GM23338 (cell line): ENCODE results near the gene MAZ. TPM values are rescaled to one million over a fixed set of nuclear protein-coding genes. Genes with fewer than 3 reads are reported as not detected.

Experiments used
- ATAC-seq: fragments of 200-7000 bp; cut with Tn5 transposase; 3 replicates; pipeline ENCODE4 v1.9.1; 2020
- DNase-seq: peaks from one replicate; pipeline ENCODE4 v3.0.0-alpha.2; 2015; ENCODE audit warnings: low spot score
- H2AFZ ChIP-seq: fragments of 200-600 bp; sonication (generic); 2 replicates; pipeline ENCODE4 v1.8.0; 2016; ENCODE audit warnings: antibody characterized with exemption, mild to moderate bottlenecking, moderate library complexity
- H3F3A ChIP-seq: fragments of 200-600 bp; sonication (generic); replicated peaks from 2 replicates; pipeline ENCODE4 v1.8.0; 2017; ENCODE audit warnings: antibody characterized with exemption, mixed run types, low read depth
- H3K27ac ChIP-seq: fragments of 200-600 bp; sonication (generic); 2 replicates; pipeline ENCODE4 v1.6.1; 2016; ENCODE audit warnings: low read depth
- H3K27me3 ChIP-seq: fragments of 200-600 bp; sonication (generic); 2 replicates; pipeline ENCODE4 v1.8.0; 2016; ENCODE audit warnings: mild to moderate bottlenecking, mixed run types, moderate library complexity; ENCODE audit not compliant: insufficient read depth
- H3K36me3 ChIP-seq: fragments of 200-600 bp; sonication (generic); 2 replicates; pipeline ENCODE4 v1.8.0; 2016; ENCODE audit warnings: mild to moderate bottlenecking; ENCODE audit not compliant: insufficient read depth
- H3K4me1 ChIP-seq: fragments of 200-600 bp; sonication (generic); 2 replicates; pipeline ENCODE4 v1.8.0; 2016; ENCODE audit warnings: mild to moderate bottlenecking, moderate library complexity; ENCODE audit not compliant: insufficient read depth
- H3K4me2 ChIP-seq: fragments of 200-600 bp; sonication (generic); 2 replicates; pipeline ENCODE4 v1.7.1; 2017; ENCODE audit warnings: mixed run types
- H3K4me3 ChIP-seq: fragments of 200-600 bp; sonication (generic); 2 replicates; pipeline ENCODE4 v1.6.1; 2016; ENCODE audit warnings: mixed run types
- H3K79me2 ChIP-seq: fragments of 200-600 bp; sonication (generic); replicated peaks from 2 replicates; pipeline ENCODE4 v1.8.0; 2017; ENCODE audit warnings: mild to moderate bottlenecking; ENCODE audit not compliant: insufficient read depth
- H3K9me2 ChIP-seq: fragments of 200-600 bp; sonication (generic); 2 replicates; pipeline ENCODE4 v1.8.0; 2017; ENCODE audit not compliant: insufficient read depth
- H4K20me1 ChIP-seq: fragments of 200-600 bp; sonication (generic); replicated peaks from 2 replicates; pipeline ENCODE4 v1.8.0; 2017; ENCODE audit warnings: mild to moderate bottlenecking; ENCODE audit not compliant: insufficient read depth
- H3K27ac Mint-ChIP-seq: 2 replicates; pipeline ENCODE4 v1.8.0; 2020; ENCODE audit warnings: inconsistent platforms, mild to moderate bottlenecking, moderate library complexity, mixed read lengths
- H3K27me3 Mint-ChIP-seq: 3 replicates; pipeline ENCODE4 v1.8.0; 2022; ENCODE audit warnings: low read depth, mild to moderate bottlenecking, moderate library complexity, mixed read lengths, inconsistent platforms; ENCODE audit not compliant: insufficient read depth, poor library complexity
- H3K36me3 Mint-ChIP-seq: 3 replicates; pipeline ENCODE4 v1.8.0; 2021; ENCODE audit warnings: low read depth, mild to moderate bottlenecking, inconsistent platforms, moderate library complexity, mixed read lengths
- H3K4me1 Mint-ChIP-seq: 3 replicates; pipeline ENCODE4 v1.8.0; 2020; ENCODE audit warnings: mild to moderate bottlenecking, inconsistent platforms, mixed read lengths
- H3K4me3 Mint-ChIP-seq: 3 replicates; pipeline ENCODE4 v1.8.0; 2021; ENCODE audit warnings: moderate library complexity, mild to moderate bottlenecking, inconsistent platforms, mixed read lengths
- H3K9me3 Mint-ChIP-seq: 3 replicates; pipeline ENCODE4 v1.8.0; 2020; ENCODE audit warnings: moderate library complexity, mild to moderate bottlenecking, inconsistent platforms, mixed read lengths
- CREB1 ChIP-seq: fragments of 250-450 bp; sonication (Bioruptor Pico); IDR thresholded peaks from 2 replicates; pipeline ENCODE4 v1.5.0; 2020; ENCODE audit warnings: low read depth, mild to moderate bottlenecking, moderate library complexity
- EZH2 ChIP-seq: fragments of 200-600 bp; sonication (generic); IDR thresholded peaks from one replicate; pipeline ENCODE4 v1.8.0; 2017; ENCODE audit warnings: antibody characterized with exemption, mild to moderate bottlenecking, low read depth; ENCODE audit not compliant: unreplicated experiment
- NANOG ChIP-seq: IDR thresholded peaks from 2 replicates; pipeline ENCODE4 v1.6.1; 2016; ENCODE audit warnings: antibody characterized with exemption, borderline replicate concordance
- POLR2AphosphoS5 ChIP-seq: IDR thresholded peaks from 2 replicates; pipeline ENCODE4 v1.6.1; 2016; ENCODE audit warnings: antibody characterized with exemption, low read depth
- ZNF114 ChIP-seq: fragments of 250-450 bp; sonication (Bioruptor Pico); IDR thresholded peaks from 2 replicates; pipeline ENCODE4 v1.5.0; 2020; ENCODE audit warnings: mild to moderate bottlenecking, moderate library complexity
- polyA plus RNA-seq: library from polyadenylated mRNA; unstranded; fragments of >200 nt; fragmentation: Nextera tagmentation; extraction: Ambion mirVana; gene quantifications from 2 replicates; pipeline ENCODE4 v1.2.1, GENCODE V29; 2016
- total RNA-seq: library from RNA; depleted of rRNA; stranded (reverse); fragments of >200 nt; shearing (Covaris generic); gene quantifications from 2 replicates; pipeline ENCODE4 v1.2.3, GENCODE V29; 2014
- TF ChIP-seq, protein P1 (sequence below): IDR thresholded peaks from 2 replicates; pipeline ENCODE4 v1.6.1; 2016; ENCODE audit warnings: antibody characterized with exemption
- TF ChIP-seq, protein P2 (sequence below), 2 experiments: fragments of 200-600 bp in 1 of 2; sonication (generic) in 1 of 2; conservative IDR thresholded peaks; 2 replicates each; pipeline versions ENCODE4 v1.5.1 to v1.6.1; 2016 to 2017; ENCODE audit warnings: antibody characterized with exemption in 2 of 2, low read depth in 2 of 2, mild to moderate bottlenecking in 2 of 2, moderate library complexity in 1 of 2
- TF ChIP-seq, protein P3 (sequence below): fragments of 250-450 bp; sonication (Bioruptor Pico); IDR thresholded peaks from 2 replicates; pipeline ENCODE4 v1.5.0; 2020; ENCODE audit warnings: mild to moderate bottlenecking, moderate library complexity

Gene MAZ
- total and polyA plus RNA-seq, 2 experiments from 2014 or later, result 155 to 270 TPM

DNA sequence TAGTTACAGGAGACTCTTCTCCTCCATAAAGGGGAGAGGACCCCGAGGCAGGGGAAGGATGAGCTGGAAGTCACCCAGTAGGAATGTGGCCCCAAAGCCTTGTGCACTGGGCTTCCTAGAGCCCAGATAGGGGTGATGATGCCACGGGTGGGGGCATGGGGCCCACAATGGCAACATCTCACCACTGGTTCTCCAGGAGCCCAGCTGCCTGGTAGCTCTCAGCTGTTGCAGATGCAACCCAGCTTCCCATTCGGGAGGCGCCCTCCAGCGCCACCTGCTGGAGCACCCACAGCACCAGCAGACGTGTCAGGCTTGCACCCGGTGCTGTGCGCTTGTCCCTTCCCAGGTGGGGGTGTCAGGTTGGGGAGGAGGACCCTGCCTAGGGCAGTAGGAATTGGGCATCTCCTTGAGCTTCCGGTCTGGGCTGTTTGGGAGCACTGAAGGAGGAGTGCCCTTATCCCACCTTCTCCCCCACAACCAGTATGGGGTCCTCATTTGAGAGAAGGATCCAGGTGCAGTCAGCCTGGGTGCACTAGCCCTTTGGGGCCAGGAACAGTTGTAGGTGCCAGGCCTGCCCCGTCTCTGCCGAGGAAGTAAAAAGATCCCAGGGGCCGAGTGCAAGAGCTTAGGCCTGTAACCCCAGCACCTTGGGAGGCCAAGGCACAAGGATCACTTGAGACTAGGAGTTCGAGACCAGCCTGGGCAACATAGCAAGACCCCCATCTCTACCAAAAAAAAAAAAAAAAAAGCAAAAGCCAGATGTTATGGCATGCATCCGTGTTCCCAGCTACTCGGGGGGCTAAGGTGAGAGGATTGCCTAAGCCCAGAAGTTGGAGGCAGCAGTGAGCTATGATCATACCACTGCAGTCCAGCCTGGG is 42.3 kb downstream of the MAZ start:
- H3K4me3 ChIP-seq, result no peak overlapping the region
- DNase-seq, result peak; percentile 78
- 0 out of 2 replicates have a peak, but pooled peaks cover 3% of the 10 kb centered on the region for H3F3A ChIP-seq
- H3K4me1 ChIP-seq, result no peaks in the 10 kb centered on the region
- Mint-ChIP-seq H3K27me3 (peaks cover 3% of the 10 kb centered on the region), H3K36me3 (no peaks in the 10 kb centered on the region; the same call in 2 of the 3 replicates), H3K27ac (no peak overlapping the region), H3K9me3 (no peaks in the 10 kb centered on the region; the same call in 2 of the 3 replicates), H3K4me3 (no peak overlapping the region), H3K4me1 (peaks cover 13% of the 10 kb centered on the region)
- no peak overlapping the region for H2AFZ ChIP-seq
- H3K27me3 ChIP-seq, result no peaks in the 10 kb centered on the region
- no peaks in the 10 kb centered on the region for H3K79me2 ChIP-seq
- peak; percentile 93 for ATAC-seq
- TF ChIP-seq, protein P1, sequence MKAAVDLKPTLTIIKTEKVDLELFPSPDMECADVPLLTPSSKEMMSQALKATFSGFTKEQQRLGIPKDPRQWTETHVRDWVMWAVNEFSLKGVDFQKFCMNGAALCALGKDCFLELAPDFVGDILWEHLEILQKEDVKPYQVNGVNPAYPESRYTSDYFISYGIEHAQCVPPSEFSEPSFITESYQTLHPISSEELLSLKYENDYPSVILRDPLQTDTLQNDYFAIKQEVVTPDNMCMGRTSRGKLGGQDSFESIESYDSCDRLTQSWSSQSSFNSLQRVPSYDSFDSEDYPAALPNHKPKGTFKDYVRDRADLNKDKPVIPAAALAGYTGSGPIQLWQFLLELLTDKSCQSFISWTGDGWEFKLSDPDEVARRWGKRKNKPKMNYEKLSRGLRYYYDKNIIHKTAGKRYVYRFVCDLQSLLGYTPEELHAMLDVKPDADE, result no peak
- TF ChIP-seq, protein P2, sequence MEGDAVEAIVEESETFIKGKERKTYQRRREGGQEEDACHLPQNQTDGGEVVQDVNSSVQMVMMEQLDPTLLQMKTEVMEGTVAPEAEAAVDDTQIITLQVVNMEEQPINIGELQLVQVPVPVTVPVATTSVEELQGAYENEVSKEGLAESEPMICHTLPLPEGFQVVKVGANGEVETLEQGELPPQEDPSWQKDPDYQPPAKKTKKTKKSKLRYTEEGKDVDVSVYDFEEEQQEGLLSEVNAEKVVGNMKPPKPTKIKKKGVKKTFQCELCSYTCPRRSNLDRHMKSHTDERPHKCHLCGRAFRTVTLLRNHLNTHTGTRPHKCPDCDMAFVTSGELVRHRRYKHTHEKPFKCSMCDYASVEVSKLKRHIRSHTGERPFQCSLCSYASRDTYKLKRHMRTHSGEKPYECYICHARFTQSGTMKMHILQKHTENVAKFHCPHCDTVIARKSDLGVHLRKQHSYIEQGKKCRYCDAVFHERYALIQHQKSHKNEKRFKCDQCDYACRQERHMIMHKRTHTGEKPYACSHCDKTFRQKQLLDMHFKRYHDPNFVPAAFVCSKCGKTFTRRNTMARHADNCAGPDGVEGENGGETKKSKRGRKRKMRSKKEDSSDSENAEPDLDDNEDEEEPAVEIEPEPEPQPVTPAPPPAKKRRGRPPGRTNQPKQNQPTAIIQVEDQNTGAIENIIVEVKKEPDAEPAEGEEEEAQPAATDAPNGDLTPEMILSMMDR (conservative IDR thresholded peaks at IDR 0.05; ENCODE audit: low read depth in 2 of 2), result peak; percentile 89 to 98
- no peaks in the 10 kb centered on the region for H3K9me2 ChIP-seq
- no peaks in the 10 kb centered on the region for H4K20me1 ChIP-seq
- no peaks in the 10 kb centered on the region for H3K36me3 ChIP-seq
- no peak overlapping the region for H3K27ac ChIP-seq
- H3K4me2 ChIP-seq, result no peak overlapping the region

DNA sequence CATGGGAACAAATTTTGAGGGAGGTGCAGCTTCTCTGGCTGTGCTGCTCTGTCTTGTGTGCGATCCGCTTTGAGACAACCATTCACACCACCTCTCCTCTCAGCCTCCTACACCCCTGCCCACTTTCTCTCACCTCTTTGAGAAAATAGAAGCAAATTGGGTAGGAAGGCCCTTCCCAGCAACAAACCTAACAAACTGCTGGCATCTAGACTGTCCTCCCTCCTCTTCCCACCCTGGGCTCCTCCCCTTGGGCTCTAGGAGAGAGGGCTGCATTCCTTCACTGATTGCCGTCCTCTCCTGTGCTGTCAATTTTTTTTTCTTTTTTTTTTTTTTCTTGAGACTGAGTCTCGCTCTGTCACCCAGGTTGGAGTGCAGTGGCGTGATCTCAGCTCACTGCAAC is 43.2 kb downstream of the MAZ start:
- no peaks in the 10 kb centered on the region for H3K79me2 ChIP-seq
- H3K4me1 ChIP-seq, result no peaks in the 10 kb centered on the region
- peak; percentile 64 for ATAC-seq
- H3K27me3 Mint-ChIP-seq, result peaks cover 3% of the 10 kb centered on the region
- H3K27ac Mint-ChIP-seq, result peak overlapping the region; percentile 30; the same call in 1 of the 2 replicates
- H3K9me3 Mint-ChIP-seq, result no peaks in the 10 kb centered on the region; the same call in 2 of the 3 replicates
- peak overlapping the region; percentile 6; the same call in 1 of the 2 replicates for H3K4me2 ChIP-seq
- no peaks in the 10 kb centered on the region; the same call in 2 of the 3 replicates for H3K36me3 Mint-ChIP-seq
- peaks cover 13% of the 10 kb centered on the region for H3K4me1 Mint-ChIP-seq
- H2AFZ ChIP-seq, result peak overlapping the region; percentile 35; the same call in 1 of the 2 replicates
- no peaks in the 10 kb centered on the region for H3K9me2 ChIP-seq
- H3K4me3 Mint-ChIP-seq, result no peak overlapping the region
- peak; percentile 58 for DNase-seq
- no peaks in the 10 kb centered on the region for H4K20me1 ChIP-seq
- H3K36me3 ChIP-seq, result no peaks in the 10 kb centered on the region
- H3K4me3 ChIP-seq, result no peak overlapping the region
- H3K27ac ChIP-seq, result no peak overlapping the region
- H3F3A ChIP-seq, result 0 out of 2 replicates have a peak, but pooled peaks cover 3% of the 10 kb centered on the region
- no peaks in the 10 kb centered on the region for H3K27me3 ChIP-seq
- no peak for TF ChIP-seq EZH2
- TF ChIP-seq ZNF114 (CRISPR knock-in tag), result no peak
- TF ChIP-seq POLR2AphosphoS5, result no peak
- no peak for TF ChIP-seq NANOG
- TF ChIP-seq, protein P3, sequence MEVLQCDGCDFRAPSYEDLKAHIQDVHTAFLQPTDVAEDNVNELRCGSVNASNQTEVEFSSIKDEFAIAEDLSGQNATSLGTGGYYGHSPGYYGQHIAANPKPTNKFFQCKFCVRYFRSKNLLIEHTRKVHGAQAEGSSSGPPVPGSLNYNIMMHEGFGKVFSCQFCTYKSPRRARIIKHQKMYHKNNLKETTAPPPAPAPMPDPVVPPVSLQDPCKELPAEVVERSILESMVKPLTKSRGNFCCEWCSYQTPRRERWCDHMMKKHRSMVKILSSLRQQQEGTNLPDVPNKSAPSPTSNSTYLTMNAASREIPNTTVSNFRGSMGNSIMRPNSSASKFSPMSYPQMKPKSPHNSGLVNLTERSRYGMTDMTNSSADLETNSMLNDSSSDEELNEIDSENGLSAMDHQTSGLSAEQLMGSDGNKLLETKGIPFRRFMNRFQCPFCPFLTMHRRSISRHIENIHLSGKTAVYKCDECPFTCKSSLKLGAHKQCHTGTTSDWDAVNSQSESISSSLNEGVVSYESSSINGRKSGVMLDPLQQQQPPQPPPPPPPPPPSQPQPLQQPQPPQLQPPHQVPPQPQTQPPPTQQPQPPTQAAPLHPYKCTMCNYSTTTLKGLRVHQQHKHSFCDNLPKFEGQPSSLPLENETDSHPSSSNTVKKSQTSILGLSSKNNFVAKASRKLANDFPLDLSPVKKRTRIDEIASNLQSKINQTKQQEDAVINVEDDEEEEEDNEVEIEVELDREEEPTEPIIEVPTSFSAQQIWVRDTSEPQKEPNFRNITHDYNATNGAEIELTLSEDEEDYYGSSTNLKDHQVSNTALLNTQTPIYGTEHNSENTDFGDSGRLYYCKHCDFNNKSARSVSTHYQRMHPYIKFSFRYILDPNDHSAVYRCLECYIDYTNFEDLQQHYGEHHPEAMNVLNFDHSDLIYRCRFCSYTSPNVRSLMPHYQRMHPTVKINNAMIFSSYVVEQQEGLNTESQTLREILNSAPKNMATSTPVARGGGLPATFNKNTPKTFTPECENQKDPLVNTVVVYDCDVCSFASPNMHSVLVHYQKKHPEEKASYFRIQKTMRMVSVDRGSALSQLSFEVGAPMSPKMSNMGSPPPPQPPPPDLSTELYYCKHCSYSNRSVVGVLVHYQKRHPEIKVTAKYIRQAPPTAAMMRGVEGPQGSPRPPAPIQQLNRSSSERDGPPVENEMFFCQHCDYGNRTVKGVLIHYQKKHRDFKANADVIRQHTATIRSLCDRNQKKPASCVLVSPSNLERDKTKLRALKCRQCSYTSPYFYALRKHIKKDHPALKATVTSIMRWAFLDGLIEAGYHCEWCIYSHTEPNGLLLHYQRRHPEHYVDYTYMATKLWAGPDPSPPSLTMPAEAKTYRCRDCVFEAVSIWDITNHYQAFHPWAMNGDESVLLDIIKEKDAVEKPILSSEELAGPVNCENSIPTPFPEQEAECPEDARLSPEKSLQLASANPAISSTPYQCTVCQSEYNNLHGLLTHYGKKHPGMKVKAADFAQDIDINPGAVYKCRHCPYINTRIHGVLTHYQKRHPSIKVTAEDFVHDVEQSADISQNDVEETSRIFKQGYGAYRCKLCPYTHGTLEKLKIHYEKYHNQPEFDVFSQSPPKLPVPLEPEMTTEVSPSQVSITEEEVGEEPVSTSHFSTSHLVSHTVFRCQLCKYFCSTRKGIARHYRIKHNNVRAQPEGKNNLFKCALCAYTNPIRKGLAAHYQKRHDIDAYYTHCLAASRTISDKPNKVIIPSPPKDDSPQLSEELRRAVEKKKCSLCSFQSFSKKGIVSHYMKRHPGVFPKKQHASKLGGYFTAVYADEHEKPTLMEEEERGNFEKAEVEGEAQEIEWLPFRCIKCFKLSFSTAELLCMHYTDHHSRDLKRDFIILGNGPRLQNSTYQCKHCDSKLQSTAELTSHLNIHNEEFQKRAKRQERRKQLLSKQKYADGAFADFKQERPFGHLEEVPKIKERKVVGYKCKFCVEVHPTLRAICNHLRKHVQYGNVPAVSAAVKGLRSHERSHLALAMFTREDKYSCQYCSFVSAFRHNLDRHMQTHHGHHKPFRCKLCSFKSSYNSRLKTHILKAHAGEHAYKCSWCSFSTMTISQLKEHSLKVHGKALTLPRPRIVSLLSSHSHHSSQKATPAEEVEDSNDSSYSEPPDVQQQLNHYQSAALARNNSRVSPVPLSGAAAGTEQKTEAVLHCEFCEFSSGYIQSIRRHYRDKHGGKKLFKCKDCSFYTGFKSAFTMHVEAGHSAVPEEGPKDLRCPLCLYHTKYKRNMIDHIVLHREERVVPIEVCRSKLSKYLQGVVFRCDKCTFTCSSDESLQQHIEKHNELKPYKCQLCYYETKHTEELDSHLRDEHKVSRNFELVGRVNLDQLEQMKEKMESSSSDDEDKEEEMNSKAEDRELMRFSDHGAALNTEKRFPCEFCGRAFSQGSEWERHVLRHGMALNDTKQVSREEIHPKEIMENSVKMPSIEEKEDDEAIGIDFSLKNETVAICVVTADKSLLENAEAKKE (CRISPR knock-in tag), result no peak
- TF ChIP-seq CREB1 (CRISPR knock-in tag), result no peak
- TF ChIP-seq, protein P2 (conservative IDR thresholded peaks at IDR 0.05; ENCODE audit: low read depth in 2 of 2), result no peak
